Neural cell (in vitro differentiated cells): ENCODE results near the gene PPP2R3A. TPM values are rescaled to one million over a fixed set of nuclear protein-coding genes. Genes with fewer than 3 reads are reported as not detected.
"Not testable (repeated sequence)": the region's sequence is repeated elsewhere in the genome, so short reads cannot be mapped to it uniquely, and the experiment has no call there.

Experiments
- H2AFZ ChIP-seq: fragments of 200-600, 300-800 bp; sonication (generic), shearing (Covaris generic); 2 replicates; pipeline ENCODE4 v1.6.0; 2014; ENCODE audit warnings: low read depth, mild to moderate bottlenecking, antibody characterized with exemption, low read length, moderate library complexity
- H3F3A ChIP-seq: fragments of 200-600 bp; shearing (Covaris generic); 2 replicates; pipeline ENCODE4 v1.6.1; 2016; ENCODE audit warnings: mild to moderate bottlenecking, moderate library complexity, mixed read lengths, antibody characterized with exemption, low read length; ENCODE audit not compliant: insufficient read depth, poor library complexity, severe bottlenecking
- H3K27ac ChIP-seq: fragments of 200-600, 300-800 bp; sonication (generic), shearing (Covaris generic); 2 replicates; pipeline ENCODE4 v1.5.1; 2014; ENCODE audit warnings: mild to moderate bottlenecking, low read length, moderate library complexity
- H3K27me3 ChIP-seq: fragments of 300-800, 200-600 bp; sonication (generic), shearing (Covaris generic); 2 replicates; pipeline ENCODE4 v1.6.0; 2014; ENCODE audit warnings: mild to moderate bottlenecking, low read depth, low read length, moderate library complexity; ENCODE audit not compliant: insufficient read depth
- H3K36me3 ChIP-seq: fragments of 300-800, 200-600 bp; sonication (generic), shearing (Covaris generic); 2 replicates; pipeline ENCODE4 v1.5.1; 2014; ENCODE audit warnings: mild to moderate bottlenecking, antibody characterized with exemption, low read length, moderate library complexity; ENCODE audit not compliant: insufficient read depth
- H3K4me2 ChIP-seq: fragments of 300-800, 200-600 bp; sonication (generic), shearing (Covaris generic); 2 replicates; pipeline ENCODE4 v1.6.0; 2014; ENCODE audit warnings: mild to moderate bottlenecking, low read length
- H3K4me3 ChIP-seq: fragments of 300-800, 200-600 bp; sonication (generic), shearing (Covaris generic); 2 replicates; pipeline ENCODE4 v1.5.1; 2014; ENCODE audit warnings: mild to moderate bottlenecking, low read length, moderate library complexity
- H3K79me2 ChIP-seq: fragments of 200-600 bp; shearing (Covaris generic); replicated peaks from 2 replicates; pipeline ENCODE4 v1.6.0; 2014; ENCODE audit warnings: mild to moderate bottlenecking, low read length, moderate library complexity; ENCODE audit not compliant: insufficient read depth
- H3K9ac ChIP-seq: fragments of 300-800, 200-600 bp; sonication (generic), shearing (Covaris generic); 2 replicates; pipeline ENCODE4 v1.6.1; 2016; ENCODE audit warnings: mild to moderate bottlenecking, low read length, mixed read lengths
- H3K9me2 ChIP-seq: fragments of 200-600 bp; shearing (Covaris generic); 2 replicates; pipeline ENCODE4 v1.6.1; 2016; ENCODE audit warnings: mild to moderate bottlenecking, low read length, mixed read lengths; ENCODE audit not compliant: insufficient read depth
- H3K9me3 ChIP-seq: fragments of 200-600, 300-800 bp; sonication (generic), shearing (Covaris generic); 2 replicates; pipeline ENCODE4 v1.6.1; 2016; ENCODE audit warnings: mild to moderate bottlenecking, mixed run types, low read length, moderate library complexity, mixed read lengths
- H4K20me1 ChIP-seq: fragments of 200-600 bp; shearing (Covaris generic); 2 replicates; pipeline ENCODE4 v1.6.1; 2016; ENCODE audit warnings: mild to moderate bottlenecking, mixed run types; ENCODE audit not compliant: insufficient read depth
- EP300 ChIP-seq: fragments of 450-650 bp; conservative IDR thresholded peaks from 2 replicates; pipeline ENCODE4 v1.6.1; 2014; ENCODE audit warnings: antibody characterized with exemption, mild to moderate bottlenecking, moderate library complexity; ENCODE audit not compliant: poor library complexity, severe bottlenecking
- EZH2 ChIP-seq: fragments of 200-600, 300-800 bp; shearing (Covaris generic), sonication (generic); IDR thresholded peaks from 2 replicates; pipeline ENCODE4 v1.6.1; 2014; ENCODE audit warnings: antibody characterized with exemption, low read length, borderline replicate concordance, mild to moderate bottlenecking; ENCODE audit not compliant: insufficient read depth, poor library complexity, severe bottlenecking
- MXI1 ChIP-seq: fragments of 450-650 bp; conservative IDR thresholded peaks from 2 replicates; pipeline ENCODE4 v1.6.1; 2014; ENCODE audit warnings: antibody characterized with exemption, mild to moderate bottlenecking; ENCODE audit not compliant: poor library complexity, severe bottlenecking
- POLR2AphosphoS5 ChIP-seq: IDR thresholded peaks from 2 replicates; pipeline ENCODE4 v1.6.1; 2012
- RAD21 ChIP-seq: fragments of 450-650 bp; conservative IDR thresholded peaks from 2 replicates; pipeline ENCODE4 v1.6.1; 2014; ENCODE audit warnings: antibody characterized with exemption, mild to moderate bottlenecking, moderate library complexity
- REST ChIP-seq: IDR thresholded peaks from 2 replicates; pipeline ENCODE4 v1.6.1; 2012; ENCODE audit warnings: borderline replicate concordance
- SMC3 ChIP-seq: fragments of 450-650 bp; conservative IDR thresholded peaks from 2 replicates; pipeline ENCODE4 v1.6.1; 2014; ENCODE audit warnings: antibody characterized with exemption, mild to moderate bottlenecking, moderate library complexity; ENCODE audit not compliant: poor library complexity
- TAF1 ChIP-seq: IDR thresholded peaks from 2 replicates; pipeline ENCODE4 v1.6.1; 2012; ENCODE audit warnings: low read depth
- polyA plus RNA-seq: library from polyadenylated mRNA; depleted of rRNA; stranded (reverse); fragments of >200 nt; gene quantifications from 2 replicates; pipeline ENCODE4 v1.2.3, GENCODE V29; 2014
- TF ChIP-seq, protein P1 (sequence below): fragments of 450-650 bp; IDR thresholded peaks from 2 replicates; pipeline ENCODE4 v1.5.1; 2014; ENCODE audit warnings: antibody characterized with exemption, mild to moderate bottlenecking, moderate library complexity; ENCODE audit not compliant: poor library complexity, severe bottlenecking

Gene PPP2R3A
- polyA plus RNA-seq, 1 donor from 2014 or later: 17.9 TPM

- no peaks in the 10 kb centered on the region for H3K27me3 ChIP-seq
- no peak overlapping the region for H2AFZ ChIP-seq
Measured at GRCh38 chr3:135930255-135930654, 35.3 kb upstream of the PPP2R3A start.

DNA sequence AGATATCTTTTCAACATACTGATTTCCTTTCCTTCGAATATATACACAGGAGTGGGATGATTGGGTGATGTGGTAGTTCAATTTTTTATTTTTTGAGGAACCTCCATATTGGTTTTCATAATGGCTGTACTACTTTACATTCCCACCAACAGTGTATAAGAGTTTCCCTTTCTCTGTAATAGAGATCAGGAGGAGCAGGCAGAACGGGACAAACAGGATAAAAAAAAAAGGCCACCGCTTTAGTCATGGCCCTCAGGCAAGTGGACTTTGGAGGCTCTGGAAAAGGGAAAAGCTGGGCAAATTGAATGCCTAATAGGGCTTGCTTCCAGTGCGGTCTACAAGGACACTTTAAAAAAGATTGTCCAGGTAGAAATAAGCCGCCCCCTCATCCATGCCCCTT is 30.4 kb upstream of the PPP2R3A start:
- not testable (repeated sequence) for H3K27ac ChIP-seq, H3K9me3 ChIP-seq, H3K4me2 ChIP-seq, H3K4me3 ChIP-seq, H3K9ac ChIP-seq, H2AFZ ChIP-seq, H3F3A ChIP-seq, H3K79me2 ChIP-seq, H3K9me2 ChIP-seq, H3K36me3 ChIP-seq, H4K20me1 ChIP-seq, H3K27me3 ChIP-seq

More at GRCh38 chr3:135930255-135930654, 35.3 kb upstream of the PPP2R3A start:
- Histone ChIP-seq H3K9ac (no peak overlapping the region), H3K9me3 (no peaks in the 10 kb centered on the region), H3K9me2 (no peaks in the 10 kb centered on the region), H3K79me2 (no peaks in the 10 kb centered on the region), H3K36me3 (no peaks in the 10 kb centered on the region), H4K20me1 (no peaks in the 10 kb centered on the region), H3F3A (no peaks in the 10 kb centered on the region), H3K27ac (no peak overlapping the region), H3K4me3 (no peak overlapping the region), H3K4me2 (no peak overlapping the region)
- TF ChIP-seq SMC3 (no peak), EP300 (no peak), MXI1 (no peak), REST (no peak), RAD21 (no peak), POLR2AphosphoS5 (no peak), EZH2 (no peak), TAF1 (no peak)
- TF ChIP-seq, protein P1, sequence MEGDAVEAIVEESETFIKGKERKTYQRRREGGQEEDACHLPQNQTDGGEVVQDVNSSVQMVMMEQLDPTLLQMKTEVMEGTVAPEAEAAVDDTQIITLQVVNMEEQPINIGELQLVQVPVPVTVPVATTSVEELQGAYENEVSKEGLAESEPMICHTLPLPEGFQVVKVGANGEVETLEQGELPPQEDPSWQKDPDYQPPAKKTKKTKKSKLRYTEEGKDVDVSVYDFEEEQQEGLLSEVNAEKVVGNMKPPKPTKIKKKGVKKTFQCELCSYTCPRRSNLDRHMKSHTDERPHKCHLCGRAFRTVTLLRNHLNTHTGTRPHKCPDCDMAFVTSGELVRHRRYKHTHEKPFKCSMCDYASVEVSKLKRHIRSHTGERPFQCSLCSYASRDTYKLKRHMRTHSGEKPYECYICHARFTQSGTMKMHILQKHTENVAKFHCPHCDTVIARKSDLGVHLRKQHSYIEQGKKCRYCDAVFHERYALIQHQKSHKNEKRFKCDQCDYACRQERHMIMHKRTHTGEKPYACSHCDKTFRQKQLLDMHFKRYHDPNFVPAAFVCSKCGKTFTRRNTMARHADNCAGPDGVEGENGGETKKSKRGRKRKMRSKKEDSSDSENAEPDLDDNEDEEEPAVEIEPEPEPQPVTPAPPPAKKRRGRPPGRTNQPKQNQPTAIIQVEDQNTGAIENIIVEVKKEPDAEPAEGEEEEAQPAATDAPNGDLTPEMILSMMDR: no peak

GRCh38 chr3:135937766-135938165 is 27.8 kb upstream of the PPP2R3A start:
- H2AFZ ChIP-seq, H3F3A ChIP-seq, H3K36me3 ChIP-seq, H3K27ac ChIP-seq, H3K27me3 ChIP-seq, H3K9me2 ChIP-seq, H3K9me3 ChIP-seq, H3K9ac ChIP-seq, H4K20me1 ChIP-seq, H3K79me2 ChIP-seq, H3K4me2 ChIP-seq, H3K4me3 ChIP-seq: not testable (repeated sequence)
